HG02642 (cell line): ENCODE data around the gene ROM1.
"Not testable (repeated sequence)": the region's sequence is repeated elsewhere in the genome, so short reads cannot be mapped to it uniquely, and the experiment has no call there.

Experiments
- ATAC-seq: cut with Tn5 transposase; IDR thresholded peaks from one replicate; pipeline ENCODE4 v1.9.1; 2021; ENCODE audit warnings: mild to moderate bottlenecking; ENCODE audit not compliant: unreplicated experiment, poor library complexity

Gene ROM1

GRCh38 chr11:62646825-62647608, 34.0 kb downstream of the ROM1 start:
- peak; percentile 1 for ATAC-seq

DNA sequence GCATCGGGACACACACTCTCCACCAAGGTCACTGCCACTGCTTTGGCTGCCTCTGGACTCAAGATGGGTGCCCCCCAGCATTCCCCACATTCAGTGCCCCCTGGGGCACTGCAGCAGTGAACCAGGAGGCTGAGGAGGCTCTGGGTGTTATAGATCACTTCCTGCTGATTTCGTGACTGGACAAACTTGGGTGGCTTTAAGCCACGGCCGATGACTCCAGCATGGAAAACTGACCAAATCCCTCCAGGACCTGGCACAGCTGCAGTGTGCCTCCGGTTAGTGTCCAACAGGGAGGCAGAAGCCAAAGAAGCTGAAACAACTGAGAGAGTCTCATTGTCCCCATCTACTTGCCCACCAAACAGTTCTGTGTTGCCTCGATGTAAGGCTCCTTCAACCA, 34.5 kb downstream of the ROM1 start:
- no peak for ATAC-seq

DNA sequence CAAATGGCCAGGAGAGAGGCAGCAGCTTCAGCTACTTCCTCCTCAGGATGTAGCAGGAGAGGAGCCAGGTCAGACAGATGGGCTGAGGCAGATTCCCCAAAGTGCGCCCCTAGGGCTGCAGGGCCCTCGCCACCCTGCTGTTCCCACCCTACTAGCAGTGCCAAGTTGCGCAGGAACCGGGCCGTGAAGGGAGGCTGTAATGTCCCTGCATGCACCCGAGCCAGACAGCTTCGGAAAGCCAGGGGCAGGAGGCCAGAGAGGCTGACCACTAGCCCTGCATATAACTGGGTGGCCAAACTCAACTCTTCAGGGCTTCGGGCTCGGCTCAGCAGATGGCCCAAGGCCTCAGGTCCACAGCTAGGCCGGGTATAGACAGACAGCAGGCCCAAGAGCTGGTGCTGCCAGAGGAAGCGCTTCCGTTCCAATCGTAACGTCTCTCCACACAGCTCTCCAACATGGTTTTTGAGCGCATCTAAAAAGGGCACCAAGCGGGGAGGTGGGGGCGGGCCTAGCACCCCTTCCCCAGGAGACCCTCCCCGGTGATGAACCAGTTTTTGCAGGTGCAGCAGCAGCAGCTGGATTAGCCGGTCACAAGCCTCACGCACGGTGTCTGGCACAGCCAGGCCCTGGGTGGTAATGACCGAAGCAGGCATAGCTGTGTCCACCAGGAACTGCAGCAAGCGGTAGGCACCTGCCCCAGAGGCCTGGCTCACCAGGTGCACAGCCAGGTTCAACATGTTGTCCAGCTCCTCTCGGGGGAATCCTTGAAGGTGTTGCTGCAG, 35.3 kb downstream of the ROM1 start:
- ATAC-seq, result no peak

- no peak for ATAC-seq
These were observed 35.9 kb downstream of the ROM1 start for GRCh38 chr11:62648967-62649364.

GRCh38 chr11:62649486-62649885, 36.4 kb downstream of the ROM1 start:
- no peak for ATAC-seq

GRCh38 chr11:62650283-62650682, 37.2 kb downstream of the ROM1 start:
- not testable (repeated sequence) for ATAC-seq

DNA sequence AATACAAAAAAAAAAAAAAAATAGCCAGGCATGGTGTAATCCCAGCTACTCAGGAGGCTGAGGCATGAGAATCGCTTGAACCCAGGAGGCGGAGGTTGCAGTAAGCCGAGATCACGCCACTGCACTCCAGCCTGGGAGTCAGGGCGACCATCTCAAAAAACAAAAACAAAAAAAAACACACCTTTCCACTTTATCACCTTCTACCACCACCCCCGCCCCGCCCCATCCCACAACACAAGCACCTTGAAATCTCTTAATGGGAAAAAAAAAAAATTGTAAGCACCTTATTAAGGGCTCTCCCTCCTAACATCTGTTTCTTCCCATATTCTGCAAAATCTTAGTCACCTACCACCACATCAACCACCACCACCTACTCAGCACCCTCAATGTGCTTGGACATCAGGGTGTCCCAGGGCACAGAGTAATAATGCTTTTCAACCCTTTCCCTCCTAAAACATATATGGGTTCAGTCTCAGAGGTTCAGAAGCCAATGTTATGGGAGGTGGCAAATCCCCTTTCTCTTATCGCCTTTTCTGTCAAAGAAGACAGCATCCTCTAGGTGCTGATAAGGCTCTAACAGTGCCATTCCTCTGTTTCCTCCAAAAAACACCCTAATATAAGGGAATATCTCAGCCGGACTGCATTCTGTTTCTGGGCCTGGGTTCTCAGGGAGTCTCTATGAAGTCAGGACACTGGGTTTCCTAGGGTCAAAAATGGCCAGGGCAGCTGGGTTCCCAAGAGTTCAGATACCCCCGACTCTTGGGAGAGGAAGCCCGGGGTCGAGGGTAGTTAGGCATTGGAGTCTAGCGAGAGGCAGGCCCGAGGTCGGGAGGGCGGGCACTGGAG, 39.3 kb downstream of the ROM1 start:
- no peak for ATAC-seq

- ATAC-seq, result no peak
These were observed 41.2 kb downstream of the ROM1 start for GRCh38 chr11:62654297-62654696.

- ATAC-seq, result no peak
These were observed 43.9 kb downstream of the ROM1 start for GRCh38 chr11:62656796-62657429.

DNA sequence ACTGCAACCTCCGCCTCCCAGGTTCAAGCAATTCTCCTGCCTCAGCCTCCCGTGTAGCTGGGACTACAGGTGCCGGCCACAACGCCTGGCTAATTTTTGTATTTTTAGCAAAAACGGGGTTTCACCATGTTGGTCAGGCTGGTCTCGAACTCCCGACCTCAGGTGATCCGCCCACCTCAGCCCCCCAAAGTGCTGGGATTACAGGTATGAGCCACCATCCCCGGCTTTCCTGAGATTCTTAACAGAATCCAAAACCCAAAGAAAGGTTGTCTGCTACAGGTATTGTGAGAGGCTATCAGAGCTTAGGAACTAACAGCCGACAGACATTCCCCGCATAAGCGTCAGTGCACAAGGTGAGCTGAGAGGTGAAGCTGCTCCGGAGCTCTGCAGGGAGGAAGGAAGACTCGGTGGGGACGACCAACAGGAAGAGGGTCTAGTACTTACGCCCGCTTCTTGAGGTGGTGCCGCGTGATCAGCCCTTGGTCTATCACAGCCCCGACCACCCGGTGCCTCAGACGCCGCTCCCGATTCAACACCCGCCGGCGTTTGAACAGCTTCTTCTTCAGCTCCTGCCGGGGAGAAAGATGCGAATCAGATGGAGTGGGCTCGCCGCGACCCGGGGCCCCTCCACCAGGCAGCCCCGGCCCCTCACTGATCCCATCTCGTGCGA, 51.5 kb downstream of the ROM1 start:
- ATAC-seq, result peak; percentile 30
